HepG2 (cell line): ENCODE data around the gene GNAZ. TPM values are rescaled to one million over a fixed set of nuclear protein-coding genes. Genes with fewer than 3 reads are reported as not detected.

Source experiments
- E2F2 ChIP-seq: sonication (generic); formaldehyde crosslinking; IDR thresholded peaks from 2 replicates; pipeline ENCODE4 v1.4.0; 2020; ENCODE audit warnings: missing genetic modification reagents, borderline replicate concordance
- GRHL1 ChIP-seq: sonication (generic); formaldehyde crosslinking; conservative IDR thresholded peaks from 2 replicates; pipeline ENCODE4 v1.8.0; 2022; ENCODE audit warnings: missing genetic modification reagents
- MED13 ChIP-seq: sonication (generic); formaldehyde crosslinking; IDR thresholded peaks from 2 replicates; pipeline ENCODE4 v1.5.0; 2020; ENCODE audit warnings: missing genetic modification reagents
- MNT ChIP-seq: fragments of 450-650 bp; IDR thresholded peaks from 2 replicates; pipeline ENCODE4 v1.6.1; 2016
- MTERF4 ChIP-seq: sonication (generic); formaldehyde crosslinking; IDR thresholded peaks from 2 replicates; pipeline ENCODE4 v1.8.0; 2023; ENCODE audit warnings: mild to moderate bottlenecking, missing genetic modification reagents
- MTF2 ChIP-seq: sonication (generic); formaldehyde crosslinking; IDR thresholded peaks from 2 replicates; pipeline ENCODE4 v1.5.0; 2020; ENCODE audit warnings: missing genetic modification reagents, borderline replicate concordance
- THRA ChIP-seq: sonication (generic); formaldehyde crosslinking; IDR thresholded peaks from 2 replicates; pipeline ENCODE4 v1.4.0; 2020; ENCODE audit warnings: missing genetic modification reagents, borderline replicate concordance
- ZNF18 ChIP-seq: sonication (generic); formaldehyde crosslinking; IDR thresholded peaks from 2 replicates; pipeline ENCODE4 v1.8.0; 2022; ENCODE audit warnings: mild to moderate bottlenecking, missing genetic modification reagents; ENCODE audit not compliant: insufficient replicate concordance
- ZNF232 ChIP-seq: sonication (generic); formaldehyde crosslinking; IDR thresholded peaks from 2 replicates; pipeline ENCODE4 v1.4.0; 2020; ENCODE audit warnings: missing genetic modification reagents, borderline replicate concordance
- ZNF34 ChIP-seq: sonication (generic); formaldehyde crosslinking; IDR thresholded peaks from 2 replicates; pipeline ENCODE4 v1.4.0; 2020; ENCODE audit warnings: mild to moderate bottlenecking, missing genetic modification reagents, borderline replicate concordance
- ZNF788 ChIP-seq: sonication (generic); formaldehyde crosslinking; IDR thresholded peaks from 2 replicates; pipeline ENCODE4 v1.5.0; 2020; ENCODE audit warnings: mild to moderate bottlenecking, missing genetic modification reagents, borderline replicate concordance
- ZSCAN12 ChIP-seq: sonication (generic); formaldehyde crosslinking; IDR thresholded peaks from 2 replicates; pipeline ENCODE4 v1.9.0; 2021; ENCODE audit warnings: mild to moderate bottlenecking, missing genetic modification reagents
- polyA plus RNA-seq, 8 experiments: library from polyadenylated mRNA; depleted of rRNA in 3 of 8; stranded (reverse) in 7 of 8; unstranded in 1 of 8; fragments of >200 nt; fragmentation: Illumina TruSeq in 4 of 8; extraction: Trizol in 4 of 8; gene quantifications; 2 replicates each; pipeline versions ENCODE4 v1.2.1 to v1.2.3, GENCODE V29; 2011 to 2016; ENCODE audit warnings: low read depth in 4 of 8, missing spikeins in 1 of 8, mixed read lengths in 1 of 8; ENCODE audit not compliant: insufficient read depth in 1 of 8
- total RNA-seq, 5 experiments: library from RNA; depleted of rRNA; stranded (reverse); fragments of >200 nt; fragmentation: Illumina TruSeq; extraction: Trizol; gene quantifications; 2 replicates each; pipeline ENCODE4 v1.2.3, GENCODE V29; 2016; ENCODE audit warnings: low read depth in 1 of 5

Gene GNAZ
- total and polyA plus RNA-seq, 2 of the 13 experiments (the other 11 are each of a cell fraction or from before 2014, with no cell fraction given) = 11.4 to 22.3 TPM

GRCh38 chr22:23157560-23158515, 87.5 kb downstream of the GNAZ start (continued):
- no peak for TF ChIP-seq MED13 (CRISPR knock-in tag)
- TF ChIP-seq E2F2 (CRISPR knock-in tag) = no peak
- peak; percentile 58 for TF ChIP-seq ZNF18 (CRISPR knock-in tag)
- no peak for TF ChIP-seq MTERF4
- TF ChIP-seq MNT = peak; percentile 74
- TF ChIP-seq ZNF232 = no peak; the same call in 1 of the 2 replicates
- TF ChIP-seq THRA (CRISPR knock-in tag) = peak; percentile 30; the same call in 1 of the 2 replicates
- no peak for TF ChIP-seq GRHL1 (CRISPR knock-in tag)
- no peak for TF ChIP-seq ZSCAN12 (CRISPR knock-in tag)
- TF ChIP-seq MTF2 = no peak
- TF ChIP-seq ZNF34 = no peak
- no peak for TF ChIP-seq ZNF788 (CRISPR knock-in tag)
